HG02610 (cell line): ENCODE measurements around the gene PCBP3.

Experiments used
- ATAC-seq: cut with Tn5 transposase; IDR thresholded peaks from one replicate; pipeline ENCODE4 v1.9.1; 2021; ENCODE audit warnings: mild to moderate bottlenecking, moderate library complexity; ENCODE audit not compliant: unreplicated experiment

Gene PCBP3

DNA sequence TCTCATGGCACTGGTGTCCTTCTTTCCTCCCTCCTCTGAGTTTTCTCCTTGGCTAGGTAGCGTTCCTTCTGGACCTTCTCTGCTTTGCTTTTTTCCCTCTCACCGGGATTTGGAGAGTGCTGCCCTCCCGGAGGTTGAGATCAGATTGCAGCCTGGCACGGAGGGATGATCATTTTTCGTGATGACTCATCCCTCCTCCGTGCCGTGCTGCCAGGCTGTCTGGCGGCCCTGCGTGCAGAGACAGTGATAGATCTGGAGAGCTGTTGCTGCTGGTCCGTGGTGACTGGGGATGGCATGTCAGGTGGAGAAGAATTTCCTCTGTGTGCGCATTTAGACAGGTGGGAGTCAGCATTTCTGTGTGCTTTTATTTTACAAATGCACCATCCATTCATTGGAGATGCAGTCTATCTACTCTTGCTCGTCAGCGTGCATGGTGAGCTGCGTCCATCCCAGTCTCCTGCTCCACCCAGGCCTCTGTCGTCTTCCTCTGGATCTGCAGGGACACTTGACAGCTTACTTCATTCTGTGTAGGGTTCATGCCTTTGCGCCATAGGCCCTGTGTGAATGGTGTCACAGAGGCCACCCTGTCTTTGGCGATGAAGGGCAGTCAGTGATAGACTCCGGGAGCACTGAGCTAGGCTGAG, 104.4 kb downstream of the PCBP3 start:
- no peak for ATAC-seq

DNA sequence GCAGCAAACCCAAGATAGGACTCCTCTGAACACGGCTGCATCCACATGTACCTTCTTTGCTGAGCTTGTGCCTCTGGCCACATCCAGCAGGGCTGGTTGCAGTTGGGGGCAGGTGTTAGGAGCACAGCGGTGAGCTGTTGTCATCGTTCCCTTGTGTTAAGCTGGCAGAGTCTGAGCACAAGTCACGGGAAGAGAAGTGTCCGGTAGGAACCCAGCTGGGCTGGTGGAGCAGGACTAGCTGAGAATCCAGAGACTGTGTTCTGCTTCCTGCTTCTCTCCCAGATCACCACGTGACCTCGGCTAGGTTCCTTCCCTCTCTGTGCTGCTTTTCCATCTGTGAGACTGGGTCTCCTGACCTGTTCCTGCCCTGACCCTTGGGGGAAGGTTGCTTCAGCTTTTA, 105.1 kb downstream of the PCBP3 start:
- no peak for ATAC-seq

DNA sequence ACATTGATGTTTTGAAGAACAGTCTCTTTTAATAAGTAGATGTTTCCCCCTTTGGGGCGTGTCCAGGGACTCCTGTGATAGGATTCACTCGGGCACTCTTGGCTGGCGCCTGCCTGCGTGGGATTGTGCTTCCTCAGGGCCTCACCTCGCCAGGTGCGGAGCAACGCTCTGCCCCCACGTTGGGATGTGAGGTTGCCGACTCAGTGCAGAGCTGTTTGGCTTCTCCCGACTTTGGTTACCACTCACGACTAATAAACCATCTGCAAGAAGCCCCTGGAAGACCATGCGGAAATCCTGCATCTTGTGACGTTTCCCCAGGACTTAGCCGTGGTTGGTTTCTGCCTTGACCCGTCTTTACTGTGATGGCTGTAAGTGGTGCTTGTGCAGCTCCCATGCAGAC, 106.4 kb downstream of the PCBP3 start:
- no peak for ATAC-seq

DNA sequence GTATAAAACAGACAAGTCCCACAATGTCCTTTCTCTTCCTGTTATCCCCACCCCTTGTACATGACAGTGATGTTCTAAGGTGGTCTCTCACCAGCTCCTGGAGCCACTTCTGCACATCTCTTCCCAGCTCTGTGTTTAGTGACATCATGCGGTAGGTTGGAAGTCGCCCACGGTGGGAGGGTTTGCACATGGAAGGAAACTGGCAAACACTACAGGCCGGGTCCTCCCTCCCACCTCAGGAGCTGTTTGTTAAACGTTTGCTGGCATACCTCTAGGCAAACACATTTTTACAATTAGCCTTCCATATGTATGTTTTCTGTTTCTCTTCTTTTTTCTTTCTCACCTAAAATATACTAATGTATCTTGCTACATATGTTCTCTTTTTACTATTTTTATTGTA, 107.4 kb downstream of the PCBP3 start:
- ATAC-seq, result no peak

DNA sequence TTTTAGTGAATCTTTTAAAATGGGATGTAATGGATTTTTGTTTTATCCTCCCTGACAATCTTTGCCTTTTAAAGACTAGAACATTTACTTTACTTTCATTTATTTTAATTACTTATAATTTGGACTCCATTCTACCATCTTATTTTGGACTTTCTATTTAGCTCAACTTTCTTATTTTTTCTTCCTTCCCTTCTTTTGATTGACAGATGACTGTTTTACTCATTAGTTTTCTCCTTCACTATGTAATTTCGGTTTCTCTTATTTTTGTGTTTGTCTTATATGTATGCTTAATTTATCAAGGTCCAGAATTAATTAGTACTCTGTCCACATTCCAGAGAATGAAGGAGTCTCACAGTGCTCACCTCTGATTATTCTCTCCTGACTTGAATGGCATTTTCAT, 109.9 kb downstream of the PCBP3 start:
- ATAC-seq, result no peak

DNA sequence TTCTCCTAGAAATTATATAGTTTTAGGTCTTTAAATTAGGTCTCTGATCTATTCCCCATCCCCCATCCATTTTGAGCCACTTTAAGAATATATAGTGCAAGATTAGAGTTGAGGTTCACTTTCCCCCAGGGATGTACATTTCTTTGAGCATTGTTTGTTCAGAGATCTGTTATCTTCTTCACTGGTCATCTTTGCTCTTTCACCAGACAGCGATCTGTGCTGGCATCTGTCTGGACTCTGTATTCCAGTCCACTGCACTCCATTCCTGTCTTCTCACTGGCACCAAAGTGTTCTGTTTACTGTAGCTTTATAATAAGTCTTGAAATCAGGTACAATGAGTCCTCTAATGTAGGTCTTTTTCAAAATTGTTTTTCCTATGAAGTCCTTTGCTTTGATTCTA, 112.5 kb downstream of the PCBP3 start:
- no peak for ATAC-seq

DNA sequence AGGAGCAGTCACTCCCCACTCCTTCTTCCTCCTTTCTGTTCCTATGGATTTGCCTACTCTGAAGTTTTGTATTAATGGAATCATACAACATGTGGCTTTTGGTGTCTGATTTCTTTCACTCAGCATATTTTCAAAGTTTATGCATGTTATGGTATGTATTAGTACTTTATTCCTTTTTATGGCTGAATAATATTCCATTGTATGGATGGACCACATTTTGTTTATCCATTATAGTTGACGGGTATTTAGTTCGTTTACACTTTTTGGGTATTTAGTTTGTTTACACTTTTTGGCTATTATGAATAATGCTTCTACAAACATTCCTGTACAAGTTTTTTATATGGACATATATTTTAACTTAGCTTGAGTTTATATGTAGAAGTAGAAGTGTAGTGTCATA, 113.1 kb downstream of the PCBP3 start:
- ATAC-seq, result no peak

DNA sequence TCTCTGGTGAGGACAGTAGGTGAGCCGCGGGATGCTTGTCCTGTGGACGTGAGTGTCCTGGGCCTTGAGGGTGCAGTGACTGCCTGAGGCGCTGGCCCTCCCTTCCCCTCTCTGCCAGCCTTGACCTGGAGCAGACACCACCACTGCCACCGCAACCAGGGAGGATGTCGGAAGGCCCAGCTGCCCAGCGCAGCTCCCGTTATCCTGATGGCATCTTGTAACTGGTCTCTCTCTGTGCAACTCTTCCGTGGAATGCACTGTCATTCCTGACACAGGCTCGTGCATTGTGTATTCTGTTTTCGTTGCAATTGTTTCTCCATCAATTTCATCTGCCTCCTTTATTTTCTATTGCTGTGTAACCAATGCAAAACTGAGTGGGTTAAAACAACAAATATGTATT, 118.2 kb downstream of the PCBP3 start:
- ATAC-seq, result no peak

DNA sequence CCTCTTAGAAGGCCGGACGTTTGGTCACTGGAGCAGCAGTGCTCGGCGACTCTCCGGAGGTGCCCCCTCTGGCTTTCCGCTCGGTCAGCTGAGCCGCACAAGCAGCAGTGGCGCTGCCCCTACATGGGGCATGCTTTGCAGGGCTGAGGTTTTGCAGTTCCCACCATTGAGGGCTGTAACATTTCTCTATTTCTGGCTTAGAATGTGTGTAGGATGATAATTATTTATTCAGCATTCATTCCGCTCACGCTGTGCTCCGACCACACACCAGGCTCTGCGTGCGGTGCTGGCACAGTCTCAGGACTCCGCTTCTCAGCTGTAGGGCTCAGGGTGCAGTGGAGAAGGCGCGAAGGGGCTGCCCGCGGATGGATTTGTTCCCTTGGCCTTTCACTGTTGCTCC, 119.5 kb downstream of the PCBP3 start:
- ATAC-seq, result no peak

DNA sequence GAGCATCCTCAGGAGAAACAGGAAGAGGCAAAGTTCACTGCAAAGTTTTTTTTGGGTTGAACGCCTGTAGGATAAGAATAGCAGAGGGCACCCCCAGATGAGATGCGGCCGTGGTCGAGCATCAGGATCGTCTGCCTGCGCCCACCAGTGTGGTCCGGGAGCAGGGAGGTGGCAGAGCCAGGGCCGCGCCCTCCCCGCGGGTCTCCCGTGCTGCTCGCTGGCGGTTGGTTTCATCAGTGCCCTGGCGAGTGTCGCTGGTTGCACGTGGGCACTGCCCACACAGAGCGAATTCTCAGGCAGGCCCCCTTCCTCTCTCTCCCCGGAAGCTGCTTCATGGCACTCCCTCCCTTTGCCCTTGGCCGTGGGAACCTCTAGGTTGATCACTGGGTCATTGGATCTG, 120.0 kb downstream of the PCBP3 start:
- ATAC-seq, result no peak

DNA sequence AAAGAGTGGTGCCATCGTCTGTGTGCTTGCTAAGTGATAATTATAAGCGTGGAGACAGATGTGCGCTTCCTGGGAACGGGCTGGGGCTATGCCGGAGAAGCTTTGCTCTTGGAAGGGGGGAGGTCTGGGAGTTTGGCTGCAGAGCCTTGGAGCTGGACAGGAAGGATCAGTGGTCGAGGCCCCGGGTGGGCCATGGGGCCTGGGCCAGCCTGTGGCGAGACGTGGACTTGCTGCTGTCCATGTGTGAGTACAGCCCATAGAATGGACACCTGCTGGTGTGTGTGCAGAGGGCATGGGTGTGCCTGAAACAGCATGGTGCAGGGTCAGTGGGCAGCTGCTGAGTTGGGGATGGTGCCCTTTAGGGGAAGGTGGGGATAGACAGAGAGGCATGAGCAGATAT, 121.3 kb downstream of the PCBP3 start:
- ATAC-seq, result no peak

DNA sequence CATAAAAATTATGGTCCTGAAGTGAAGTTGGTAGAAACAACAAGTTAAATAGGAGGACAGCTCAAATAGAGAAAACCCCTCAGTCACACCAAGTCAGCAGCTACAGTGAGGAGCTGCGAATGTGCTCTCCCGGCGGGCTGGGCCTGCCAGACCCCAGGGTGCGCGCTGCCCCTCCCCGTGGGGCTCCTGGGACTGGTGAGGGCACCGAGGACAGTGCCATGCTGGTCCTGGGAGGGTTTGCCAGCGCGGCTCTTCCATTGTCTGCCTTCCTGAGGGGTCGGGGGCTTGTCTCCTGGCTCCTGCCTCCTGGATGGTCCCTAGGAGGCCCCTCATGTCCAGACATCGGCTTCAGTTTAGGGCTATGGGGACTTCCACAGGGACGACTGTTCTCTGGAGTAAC, 121.8 kb downstream of the PCBP3 start:
- no peak for ATAC-seq

DNA sequence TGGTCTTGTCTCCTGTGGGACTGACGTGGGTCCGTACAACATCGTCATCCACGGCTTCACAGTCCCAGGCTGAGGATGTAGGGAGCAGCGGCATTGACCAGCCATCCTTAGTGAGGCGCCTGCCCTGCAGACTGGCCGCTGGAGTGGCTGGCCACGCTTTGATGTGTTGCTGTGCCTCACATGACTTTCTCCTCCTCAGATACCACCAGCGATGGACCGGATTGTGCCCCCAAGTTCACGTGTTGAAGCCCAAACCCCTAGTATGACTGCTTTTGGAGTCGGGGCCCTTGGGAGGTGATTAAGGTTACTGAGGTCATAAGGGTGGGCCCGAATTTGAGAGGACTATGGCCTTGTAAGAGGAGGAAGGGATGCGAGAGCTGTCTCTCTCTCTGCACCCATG, 122.5 kb downstream of the PCBP3 start:
- ATAC-seq, result no peak

DNA sequence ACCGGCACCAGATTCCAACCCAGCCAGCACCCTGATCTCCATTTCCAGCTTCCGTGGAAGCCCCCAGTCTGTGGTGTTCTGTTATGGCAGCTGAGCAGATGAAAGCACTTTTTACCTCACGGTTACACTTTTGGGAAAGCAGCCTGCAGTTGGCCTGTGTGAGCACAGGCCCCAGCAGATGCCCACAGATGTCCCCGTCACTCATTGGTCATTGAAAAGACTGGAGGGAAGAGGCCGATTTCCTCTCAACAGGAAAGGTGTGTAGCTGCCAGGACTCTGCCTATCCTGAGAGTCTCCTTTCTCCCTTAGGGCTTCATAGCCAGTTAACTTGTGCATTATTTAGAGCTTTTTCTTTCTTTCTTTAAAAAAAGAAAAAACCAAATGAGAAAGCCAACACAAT, 123.0 kb downstream of the PCBP3 start:
- ATAC-seq, result no peak

DNA sequence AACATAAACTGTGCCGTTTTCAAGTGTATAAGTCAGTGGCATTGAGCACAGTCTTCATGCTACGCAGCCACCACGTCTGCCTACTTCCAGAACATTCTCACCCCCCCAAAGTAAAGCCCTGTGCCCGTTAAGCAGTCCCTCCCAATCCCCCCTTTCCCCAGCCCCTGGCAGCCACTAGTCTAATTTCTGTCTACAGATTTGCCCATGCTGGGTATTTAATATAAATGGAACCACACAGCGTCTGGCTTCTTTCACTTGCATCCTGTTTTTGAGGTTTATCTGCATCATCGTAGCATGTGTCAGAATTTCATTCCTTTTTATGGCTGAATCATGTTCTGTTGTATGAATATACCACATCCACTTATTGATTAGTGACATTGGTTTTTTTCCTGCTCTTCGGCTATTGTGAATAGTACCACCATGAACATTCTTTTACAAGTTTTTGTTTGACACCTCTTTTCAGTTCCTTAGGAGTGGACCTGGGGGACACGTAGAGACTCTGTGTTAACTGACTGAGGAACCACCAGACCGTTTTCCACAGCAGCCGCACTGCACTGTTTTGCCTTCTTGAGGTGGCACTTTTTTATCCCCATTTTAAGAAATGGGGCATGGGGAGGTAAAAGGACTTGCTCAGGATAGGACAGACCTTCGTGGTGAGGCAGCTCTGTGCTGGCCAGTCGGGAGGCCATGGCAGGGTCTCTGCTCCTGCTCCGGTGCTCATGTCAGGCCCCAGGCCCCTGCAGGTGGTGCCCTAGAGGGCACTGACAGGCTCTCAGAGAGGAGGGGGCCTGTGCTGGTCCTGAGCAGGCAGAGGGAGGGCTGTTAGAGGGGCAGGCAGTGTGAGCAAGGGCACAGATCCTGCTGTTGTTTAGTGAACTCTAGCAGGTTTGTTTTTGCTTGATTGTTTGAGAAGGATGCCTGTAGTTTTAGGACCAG, 123.8 kb downstream of the PCBP3 start:
- ATAC-seq, result no peak

DNA sequence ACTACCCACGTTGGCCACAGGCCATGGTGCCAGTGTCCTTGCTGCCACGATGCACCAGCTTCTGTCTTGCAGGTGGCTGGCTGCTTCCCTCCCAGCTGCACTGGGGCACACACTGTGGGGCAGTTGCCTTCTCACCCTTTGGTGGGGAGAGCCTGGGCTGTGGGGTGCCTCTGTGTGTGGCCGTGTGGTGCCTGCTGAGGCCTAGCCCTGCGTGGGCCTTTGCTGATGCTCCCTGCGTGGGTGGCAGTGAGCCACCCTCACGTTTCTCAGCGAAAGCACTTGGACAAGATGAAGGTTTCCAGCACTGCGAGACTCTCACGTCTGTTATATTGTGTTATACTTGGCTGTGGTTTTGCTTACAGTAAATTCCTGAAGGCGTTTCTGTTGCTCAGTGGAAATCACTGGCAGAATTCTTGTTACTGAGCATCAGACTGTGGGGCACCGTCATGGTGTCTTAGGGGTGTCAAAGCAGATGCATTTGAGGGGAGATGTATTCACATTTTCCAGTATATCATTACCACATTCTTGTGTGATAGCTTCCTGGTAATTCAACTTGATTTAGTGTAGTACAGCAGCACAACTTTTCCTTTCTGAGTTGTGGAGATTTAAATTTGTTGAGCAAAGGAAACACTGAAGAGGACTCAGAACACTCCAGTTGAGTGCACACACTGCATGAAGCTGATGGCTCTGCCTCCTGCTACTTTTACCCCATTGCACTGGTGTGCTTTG, 124.7 kb downstream of the PCBP3 start:
- no peak for ATAC-seq

DNA sequence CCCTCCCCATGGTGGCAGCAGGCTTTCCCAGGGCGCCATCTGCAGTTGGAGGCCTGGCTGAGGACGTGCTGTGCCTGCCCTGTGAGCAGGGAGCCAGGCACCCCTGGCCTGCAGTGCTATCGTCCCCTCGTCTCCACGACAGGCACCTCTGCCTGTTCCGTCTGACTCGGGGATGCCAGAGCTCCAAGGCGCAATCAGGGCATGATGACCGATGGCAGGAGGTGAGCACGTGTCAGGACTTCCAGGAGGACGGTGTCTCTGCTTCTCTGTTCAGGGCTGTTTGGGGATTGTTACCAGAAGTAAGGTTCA, 125.2 kb downstream of the PCBP3 start:
- ATAC-seq, result no peak

DNA sequence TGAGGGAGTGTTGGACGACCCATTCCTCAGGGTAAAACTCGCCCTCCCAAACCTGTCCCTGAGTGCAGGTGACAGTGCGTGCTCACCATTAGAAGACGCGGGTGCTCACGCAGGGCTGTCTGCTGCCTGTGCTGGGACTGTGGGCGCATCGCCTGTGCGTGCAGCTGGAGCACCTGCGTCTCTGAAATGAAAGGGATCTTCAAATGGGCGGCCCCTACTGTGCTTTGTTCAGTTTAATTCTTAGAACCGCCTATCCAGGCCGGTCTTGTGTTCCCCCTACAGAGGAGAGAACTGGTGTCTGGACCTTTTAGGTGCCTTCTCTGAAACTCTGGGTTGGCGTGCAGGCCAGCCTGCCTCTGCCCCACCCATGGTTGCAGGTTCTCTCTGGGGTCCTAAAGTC, 125.8 kb downstream of the PCBP3 start:
- ATAC-seq, result no peak

DNA sequence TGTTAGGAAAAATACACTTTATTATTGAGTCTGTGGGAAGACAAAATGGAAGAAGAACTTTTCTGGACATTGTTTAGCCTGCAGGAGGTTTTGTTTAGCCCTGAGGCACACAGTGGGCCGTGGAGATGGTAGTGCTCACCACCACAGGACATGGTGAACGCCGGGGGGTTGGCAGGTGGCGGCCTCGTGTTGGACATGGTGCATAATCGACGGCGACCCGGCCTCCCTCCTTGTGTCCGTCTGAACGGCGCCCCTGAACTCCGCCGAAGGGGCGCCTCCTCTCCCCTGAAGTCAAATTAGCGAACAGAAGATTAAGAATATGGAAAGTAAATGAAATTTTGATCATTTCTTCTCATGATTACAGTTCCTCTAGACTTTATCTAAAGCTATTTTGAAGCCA, 126.4 kb downstream of the PCBP3 start:
- no peak for ATAC-seq

DNA sequence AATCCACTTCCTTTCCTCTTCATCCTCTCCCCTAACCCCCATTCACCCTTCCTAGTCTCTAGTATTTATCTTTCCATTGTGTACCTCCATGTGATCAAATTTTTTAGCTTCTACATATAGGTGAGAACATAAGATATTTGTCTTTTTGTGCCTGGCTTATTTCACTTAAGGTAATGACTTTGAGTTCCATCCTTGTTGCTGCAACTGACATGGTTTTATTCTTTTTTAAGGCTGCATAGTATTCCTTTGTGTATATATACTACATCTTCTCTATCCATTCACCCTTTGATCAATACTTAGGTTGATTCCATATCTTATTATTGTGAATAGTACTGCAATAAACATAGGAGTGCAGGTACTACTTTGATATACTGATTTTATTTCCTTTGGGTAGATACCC, 128.7 kb downstream of the PCBP3 start:
- ATAC-seq, result no peak

DNA sequence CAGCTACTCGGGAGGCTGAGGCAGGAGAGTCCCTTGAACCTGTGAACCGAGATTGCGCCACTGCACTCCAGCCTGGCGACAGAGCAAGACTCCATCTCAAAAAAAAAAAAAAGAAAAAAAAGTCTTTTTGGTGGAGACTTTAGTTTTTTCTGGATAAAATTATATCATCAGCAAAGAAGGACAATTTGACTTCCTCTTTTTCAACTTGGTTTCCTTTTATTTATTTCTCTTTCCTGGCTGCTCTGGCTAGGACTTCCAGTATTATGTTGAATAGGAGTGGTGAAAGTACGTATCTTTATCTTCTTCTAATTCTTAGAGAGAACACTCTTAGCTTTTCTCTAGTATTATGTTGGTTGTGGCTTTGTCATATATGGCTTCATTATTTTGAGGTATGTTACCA, 130.8 kb downstream of the PCBP3 start:
- no peak for ATAC-seq

DNA sequence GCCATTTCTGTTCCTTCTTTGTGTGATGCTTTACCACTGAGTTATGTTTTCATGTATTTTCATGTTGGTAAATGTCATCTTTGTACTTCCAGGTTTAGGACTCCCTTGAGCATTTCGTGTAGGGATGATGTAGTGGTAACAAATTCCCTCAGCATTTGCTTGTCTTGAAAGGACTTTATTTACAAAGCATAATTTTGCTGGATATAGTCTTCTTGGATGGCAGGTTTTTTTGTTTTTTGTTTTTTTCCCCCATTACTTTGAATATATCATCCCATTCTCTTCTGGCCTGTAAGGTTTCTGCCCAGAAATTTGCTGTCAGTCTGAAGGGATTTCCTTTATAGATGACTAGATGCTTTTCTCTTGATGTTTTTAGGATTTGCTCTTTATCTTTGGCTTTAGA, 133.4 kb downstream of the PCBP3 start:
- ATAC-seq, result no peak
